Astrocyte of the hippocampus (primary cell): Measurements from ENCODE around the gene NDC1.

ENCODE experiments used
- DNase-seq: peaks from one replicate; pipeline ENCODE4 v3.0.0; 2011; ENCODE audit warnings: low read depth, low spot score

Gene NDC1

GRCh38 chr1:53732409-53732808, 105.7 kb downstream of the NDC1 start:
- peak; percentile 38 for DNase-seq

DNA sequence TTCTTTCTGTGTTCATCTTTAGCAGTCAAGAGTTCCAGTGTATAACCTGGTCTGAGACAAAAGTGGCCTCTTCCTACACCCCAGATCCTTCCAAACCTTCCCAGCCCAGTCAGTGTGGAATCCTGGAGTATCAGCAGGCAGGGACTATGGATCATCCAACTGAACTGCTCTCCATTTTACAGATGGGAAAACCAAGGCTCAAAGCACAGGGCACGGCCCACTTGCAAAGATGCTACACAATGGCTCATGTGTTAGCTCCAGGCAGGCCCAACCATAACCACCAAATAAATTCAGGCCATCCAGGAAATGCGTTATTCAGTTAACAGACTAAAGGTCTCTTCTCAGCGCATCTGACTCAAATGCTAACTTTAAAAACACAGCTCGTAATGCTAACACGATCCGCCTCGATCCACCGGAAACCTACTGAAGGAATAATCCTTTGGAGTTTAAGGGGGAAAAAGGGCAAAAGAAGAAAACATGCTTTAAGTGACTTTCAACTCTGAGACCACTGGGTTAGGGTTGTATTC, 106.3 kb downstream of the NDC1 start:
- peak; percentile 25 for DNase-seq

DNA sequence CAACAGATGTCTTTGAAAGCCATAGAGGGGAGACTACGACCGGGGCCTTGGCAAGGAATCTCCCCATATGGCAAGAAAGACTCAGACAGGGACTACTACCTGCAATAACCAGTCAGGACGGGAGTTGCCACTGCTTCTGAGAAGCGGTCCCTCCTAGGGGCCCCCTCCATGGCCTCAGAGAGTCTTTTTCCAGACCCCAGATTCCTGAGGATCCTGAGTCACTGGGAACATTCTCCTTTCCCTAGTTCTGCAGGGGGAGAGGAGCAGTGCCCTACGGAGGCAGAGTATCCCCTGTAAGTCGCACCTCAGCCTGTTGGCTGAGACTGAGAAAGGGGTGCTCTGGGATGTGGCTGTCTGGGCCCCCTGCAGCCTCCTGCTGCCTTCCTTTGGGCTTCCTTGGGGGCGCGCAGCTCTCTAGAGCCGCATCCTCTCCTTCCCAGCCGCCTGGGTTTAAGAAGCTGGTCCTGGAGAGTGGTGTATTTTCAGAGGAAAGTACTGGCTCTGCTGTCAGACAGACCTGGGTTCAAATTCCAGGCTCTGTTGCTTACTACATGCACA, 107.0 kb downstream of the NDC1 start:
- no peak for DNase-seq

- no peak for DNase-seq
Observed at GRCh38 chr1:53730224-53730865, 107.8 kb downstream of the NDC1 start.

- DNase-seq: no peak
Observed at GRCh38 chr1:53729456-53730223, 108.5 kb downstream of the NDC1 start.

- DNase-seq: no peak
Observed at GRCh38 chr1:53728702-53729455, 109.2 kb downstream of the NDC1 start.

GRCh38 chr1:53728196-53728595, 109.9 kb downstream of the NDC1 start:
- DNase-seq: no peak

DNA sequence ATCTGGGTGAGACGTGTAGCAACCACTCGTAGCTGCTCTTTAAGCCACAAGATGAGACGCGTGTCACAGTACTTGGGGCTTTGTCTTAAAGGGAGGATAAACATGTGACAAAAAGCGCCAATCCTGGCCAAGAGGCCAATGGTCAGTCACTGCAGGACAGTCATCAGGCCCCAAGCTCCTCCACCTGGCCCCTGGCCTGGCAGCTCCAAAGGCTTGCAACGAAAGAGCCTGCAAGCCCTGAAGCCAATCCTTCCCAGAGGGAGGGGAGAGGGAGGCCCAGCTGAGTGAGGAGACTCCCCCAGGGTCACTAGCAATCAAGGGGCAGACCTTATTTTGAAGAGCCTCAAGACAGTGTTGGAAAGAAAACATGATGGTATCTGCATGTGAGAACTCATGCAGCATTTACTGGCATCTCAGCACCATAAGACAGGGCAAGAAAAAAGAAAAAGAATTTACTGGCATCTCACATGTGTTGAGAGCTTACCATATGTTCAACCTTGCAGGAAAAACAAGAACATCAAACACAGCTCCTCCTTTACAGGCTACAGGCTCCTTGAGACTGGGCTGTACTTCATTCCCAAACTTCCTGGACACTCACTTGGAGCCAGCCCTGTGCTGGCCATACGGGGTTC, 110.5 kb downstream of the NDC1 start:
- no peak for DNase-seq

- no peak for DNase-seq
Observed at GRCh38 chr1:53726009-53726600, 112.0 kb downstream of the NDC1 start.

GRCh38 chr1:53725238-53725689, 112.8 kb downstream of the NDC1 start:
- DNase-seq: no peak

- no peak for DNase-seq
Observed at GRCh38 chr1:53722025-53722424, 116.1 kb downstream of the NDC1 start.

DNA sequence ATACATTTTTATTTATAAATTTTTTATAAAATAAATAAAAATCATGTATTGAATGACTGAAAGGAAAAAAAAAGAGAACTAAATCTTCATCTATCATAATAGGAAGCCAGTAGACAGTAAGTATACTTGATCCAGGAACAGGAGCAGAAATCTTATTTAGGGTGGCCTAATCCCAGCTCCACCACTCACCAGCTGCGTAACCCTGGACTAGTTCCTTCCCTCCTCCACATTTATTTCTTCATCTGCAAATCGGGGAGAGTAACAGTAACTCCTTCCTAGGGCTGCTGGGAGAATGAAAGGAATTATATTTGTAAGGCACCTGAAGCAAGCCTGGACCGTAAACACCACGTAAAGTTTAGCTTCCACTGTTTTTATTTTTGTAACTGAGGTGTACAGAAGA, 117.0 kb downstream of the NDC1 start:
- no peak for DNase-seq

- no peak for DNase-seq
Observed at GRCh38 chr1:53719469-53719868, 118.6 kb downstream of the NDC1 start.

DNA sequence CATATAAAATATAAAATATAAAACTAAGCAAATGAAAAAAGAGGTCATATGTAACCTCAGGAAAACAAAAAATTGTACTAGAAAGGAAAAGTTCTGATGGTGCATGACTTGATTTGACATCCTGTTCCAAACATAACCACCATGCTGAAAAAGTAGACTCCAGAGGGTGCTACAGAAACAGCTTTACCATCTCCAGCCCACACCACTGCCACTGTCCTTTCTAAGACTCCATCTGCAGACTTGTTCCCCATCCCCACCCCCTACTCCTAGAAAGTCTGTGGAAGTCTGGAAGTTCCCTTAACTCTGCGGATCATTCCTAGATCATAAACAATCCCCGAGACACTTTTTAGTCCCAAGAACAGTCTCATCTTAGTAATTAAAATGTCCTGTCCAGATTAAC, 119.7 kb downstream of the NDC1 start:
- DNase-seq: no peak

- DNase-seq: no peak
Observed at GRCh38 chr1:53717025-53717804, 120.9 kb downstream of the NDC1 start.

- DNase-seq: no peak
Observed at GRCh38 chr1:53716150-53716549, 121.9 kb downstream of the NDC1 start.

DNA sequence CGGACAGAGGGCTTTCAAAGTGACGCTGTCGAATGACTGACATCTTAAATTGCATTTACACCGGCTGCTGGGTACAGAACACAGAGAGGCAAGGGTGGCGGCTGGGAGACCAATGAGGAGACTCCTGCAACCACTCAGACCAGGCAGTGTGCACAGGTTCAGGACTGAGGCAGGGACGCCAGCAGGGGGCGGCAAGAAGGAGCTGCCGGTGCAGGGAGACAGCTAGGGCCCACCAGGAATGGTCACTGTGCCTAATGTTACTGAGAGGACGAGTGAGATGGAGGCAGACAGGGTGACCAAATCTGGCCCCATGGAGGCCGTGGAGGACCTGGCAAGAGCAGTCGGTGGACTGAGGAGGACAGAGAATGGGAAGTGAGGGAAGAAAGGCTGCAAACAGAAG, 122.6 kb downstream of the NDC1 start:
- peak; percentile 42 for DNase-seq
